ENCODE data around the gene HHATL.

Gene HHATL

DNA sequence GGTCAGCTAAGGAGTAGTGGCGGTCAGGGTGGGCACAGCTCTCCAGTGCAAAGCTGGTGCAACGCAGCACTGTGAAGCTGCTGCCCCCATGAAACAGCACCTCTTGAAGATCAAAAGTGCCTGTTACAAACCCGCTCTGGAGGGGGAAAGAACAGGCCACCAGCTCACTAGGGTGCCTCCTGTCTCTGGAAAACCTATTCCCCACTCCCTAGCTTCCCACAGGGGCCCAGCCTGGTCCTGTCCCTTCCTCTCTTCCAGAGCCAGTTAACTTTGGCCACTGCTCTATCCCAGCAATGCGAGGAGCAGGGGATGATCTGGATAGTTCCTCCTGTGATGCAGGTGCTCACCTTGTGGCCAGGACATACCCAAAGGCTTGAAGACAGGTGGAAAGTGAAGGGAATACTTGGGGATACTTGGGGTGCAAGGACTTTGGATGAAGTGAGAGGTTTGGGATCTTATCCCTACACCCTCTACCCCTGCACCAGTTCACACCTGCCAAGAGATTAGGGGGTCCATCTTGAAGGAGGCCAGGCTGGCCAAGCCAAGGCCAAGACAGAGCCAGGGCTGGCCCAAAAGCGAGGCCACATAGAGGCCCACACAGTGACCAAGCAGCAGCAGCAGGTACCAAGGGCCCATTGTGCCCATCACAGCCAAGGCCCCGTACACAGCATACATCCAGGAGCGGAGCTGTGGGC lies 4.2 kb downstream of the HHATL start:
- DNase-seq (ENCODE audit: low read depth), result no peak

DNA sequence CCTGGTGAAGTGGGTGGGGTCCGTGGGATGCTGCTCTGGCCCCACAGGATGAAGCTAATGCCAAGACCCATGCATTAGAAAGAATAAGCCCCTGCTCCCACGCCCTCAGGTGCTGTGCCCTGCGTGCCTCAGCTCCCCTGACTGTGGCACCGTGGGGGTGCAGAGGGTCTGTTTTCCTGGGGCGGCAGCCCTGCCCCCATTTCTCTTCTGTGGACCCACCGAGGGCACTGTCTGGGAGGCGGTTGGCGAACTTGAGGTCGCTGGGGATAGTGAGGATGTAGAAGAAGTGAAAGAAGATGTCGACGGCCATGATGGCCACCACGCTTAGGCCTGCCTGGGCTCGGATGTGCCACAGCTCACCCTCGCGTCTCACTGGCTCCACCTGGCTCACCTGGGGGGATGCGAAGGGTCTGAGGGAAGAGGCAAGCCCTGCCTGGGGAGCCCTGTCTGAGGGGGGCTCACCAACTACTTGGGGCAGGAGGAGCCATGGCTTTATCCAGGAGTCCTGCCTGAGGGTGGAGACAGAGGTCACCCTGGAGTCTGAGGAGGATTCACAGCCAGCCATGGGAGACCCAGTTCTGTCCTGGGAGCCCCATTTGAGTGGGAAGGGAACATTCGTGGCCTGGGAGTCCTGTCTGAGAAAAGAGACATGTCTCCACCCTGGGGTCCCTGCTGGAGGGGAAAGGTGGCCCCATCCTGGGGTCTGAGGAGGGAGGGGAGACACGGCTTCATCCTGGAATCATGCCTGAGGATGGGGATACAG lies 5.1 kb downstream of the HHATL start:
- DNase-seq (ENCODE audit: low read depth), result no peak

GRCh38 chr3:42696356-42697288 lies 6.0 kb downstream of the HHATL start:
- DNase-seq (ENCODE audit: low read depth), result no peak

GRCh38 chr3:42694366-42694765 lies 8.2 kb downstream of the HHATL start:
- DNase-seq (ENCODE audit: low read depth), result no peak

- no peak for DNase-seq (ENCODE audit: low read depth)
These were observed 9.1 kb downstream of the HHATL start for GRCh38 chr3:42693530-42693930.

DNA sequence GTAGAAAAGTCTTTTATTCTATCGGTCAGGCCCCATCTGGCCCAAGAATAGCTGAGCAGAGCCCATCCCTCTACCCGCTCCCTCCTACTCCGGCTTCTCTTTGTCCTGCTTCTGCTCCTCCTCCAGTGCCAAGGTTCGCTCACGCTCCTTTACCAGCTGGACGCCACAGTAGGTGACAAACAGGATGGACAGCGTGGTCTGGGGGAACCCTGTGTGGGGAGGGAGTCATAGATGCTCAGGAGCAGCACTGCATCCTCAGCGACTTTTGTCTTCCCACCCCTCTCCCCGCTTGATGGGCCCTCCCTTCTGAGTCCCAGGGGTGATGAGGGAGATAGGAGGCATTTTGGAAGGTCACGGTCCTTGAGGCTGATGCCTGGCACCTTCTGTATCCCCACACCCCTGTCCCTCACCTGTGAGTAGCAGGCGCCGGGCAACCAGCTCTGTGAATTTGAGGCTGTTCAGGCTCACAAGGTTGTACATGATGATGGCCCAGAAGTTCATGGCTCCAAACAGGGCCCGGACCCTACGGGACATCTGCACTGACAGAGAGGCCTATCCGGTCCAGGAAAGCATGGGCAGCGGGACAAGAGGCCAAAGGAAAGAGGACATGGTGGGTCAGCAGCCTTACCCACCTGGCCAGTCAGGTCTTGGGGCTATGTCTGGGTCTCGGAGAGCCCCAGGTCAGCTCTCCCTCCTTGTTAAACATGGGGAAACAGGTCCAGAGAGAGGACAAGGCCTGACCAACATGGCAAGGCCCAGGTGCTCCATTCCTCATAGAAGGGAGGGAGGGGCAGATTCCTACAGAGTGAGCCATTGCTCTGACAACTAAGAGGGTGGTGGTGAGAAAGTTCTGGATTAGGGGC lies 9.7 kb downstream of the HHATL start:
- DNase-seq (ENCODE audit: low read depth), result no peak

DNA sequence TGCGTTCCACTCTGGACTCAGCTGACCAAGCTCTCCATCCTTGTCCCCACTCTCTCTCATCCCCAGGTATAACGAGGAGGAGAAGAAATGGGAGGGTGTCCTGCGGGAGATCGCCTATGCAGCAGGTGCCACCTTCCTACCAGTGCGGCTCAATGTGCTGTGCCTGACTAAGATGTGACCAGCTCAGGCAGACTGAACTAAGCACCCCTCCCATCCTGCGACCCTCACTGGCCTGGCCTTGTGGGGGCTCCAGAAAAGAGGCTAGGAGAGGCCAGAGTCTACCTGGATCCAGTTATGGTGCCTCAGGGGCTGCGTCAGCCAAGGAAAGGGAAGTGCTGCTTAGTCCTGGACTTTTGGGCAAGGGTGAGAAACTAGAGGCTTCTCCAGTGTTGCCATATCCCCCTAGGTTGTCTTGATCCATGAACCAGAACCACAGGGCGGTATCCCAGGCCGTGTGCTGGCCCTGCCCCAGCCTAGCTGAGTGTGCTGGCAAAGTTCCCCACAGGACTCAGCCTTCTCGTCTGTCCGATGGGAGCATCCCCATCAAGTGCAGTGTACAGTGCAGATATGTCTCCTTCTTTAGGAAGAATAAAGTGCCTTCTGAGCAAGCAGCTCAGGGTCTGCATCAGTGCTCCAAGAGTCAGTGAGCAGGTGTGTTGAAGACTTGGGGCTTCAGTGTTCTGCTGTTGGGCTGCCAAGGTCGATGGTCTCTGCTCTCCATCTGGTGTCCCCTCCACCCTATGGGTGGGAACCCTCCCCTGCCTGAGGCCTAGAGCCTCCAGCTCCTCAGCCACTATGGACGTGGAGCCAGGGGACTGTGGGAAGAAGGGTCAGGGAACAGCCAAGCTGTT lies 10.6 kb downstream of the HHATL start:
- DNase-seq (ENCODE audit: low read depth), result no peak

GRCh38 chr3:42690766-42691680 lies 11.6 kb downstream of the HHATL start:
- no peak for DNase-seq (ENCODE audit: low read depth)

DNA sequence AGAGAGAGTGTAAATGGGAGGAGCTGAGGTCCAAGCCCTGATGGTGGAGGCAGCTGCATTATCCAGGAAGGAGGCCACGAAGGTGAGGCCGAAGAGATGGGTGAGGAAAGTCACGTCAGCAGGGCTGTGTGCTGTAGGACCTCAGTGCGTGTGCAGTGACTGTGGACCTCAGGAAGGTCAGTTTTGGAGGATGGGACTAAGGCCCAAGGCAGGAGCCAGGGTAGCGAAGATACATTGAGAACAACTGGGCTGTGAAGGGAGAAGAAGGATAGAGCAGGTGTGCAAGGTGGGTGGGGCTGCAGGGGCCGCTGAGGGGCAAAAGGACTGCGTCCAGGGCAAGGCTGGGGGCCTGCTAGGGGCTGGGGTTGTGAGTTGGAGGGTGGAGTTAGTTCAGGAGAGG lies 12.4 kb downstream of the HHATL start:
- DNase-seq (ENCODE audit: low read depth), result no peak

GRCh38 chr3:42689421-42690014 lies 13.1 kb downstream of the HHATL start:
- DNase-seq (ENCODE audit: low read depth), result no peak

- no peak for DNase-seq (ENCODE audit: low read depth)
These were observed 13.8 kb downstream of the HHATL start for GRCh38 chr3:42688487-42689420.

DNA sequence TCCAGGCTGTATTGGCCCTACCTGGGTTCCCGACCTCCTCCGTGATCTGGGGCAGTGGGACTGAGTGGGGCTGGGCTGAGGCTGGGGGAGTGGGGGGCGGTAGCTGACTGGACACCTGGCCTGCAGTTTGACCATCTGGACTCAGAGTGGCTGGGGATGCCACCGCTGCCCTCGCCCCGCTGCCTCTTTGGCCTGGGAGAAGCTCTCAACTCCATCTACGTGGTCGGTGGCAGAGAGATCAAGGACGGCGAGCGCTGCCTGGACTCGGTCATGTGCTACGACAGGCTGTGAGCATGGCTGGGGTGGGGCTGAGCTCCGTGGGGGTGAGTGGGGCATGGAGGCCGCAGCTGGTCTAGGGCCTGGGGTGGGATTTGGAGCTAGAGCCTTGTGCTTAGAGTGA lies 14.6 kb downstream of the HHATL start:
- no peak for DNase-seq (ENCODE audit: low read depth)

GRCh38 chr3:42686832-42687650 lies 15.6 kb downstream of the HHATL start:
- DNase-seq (ENCODE audit: low read depth), result no peak

DNA sequence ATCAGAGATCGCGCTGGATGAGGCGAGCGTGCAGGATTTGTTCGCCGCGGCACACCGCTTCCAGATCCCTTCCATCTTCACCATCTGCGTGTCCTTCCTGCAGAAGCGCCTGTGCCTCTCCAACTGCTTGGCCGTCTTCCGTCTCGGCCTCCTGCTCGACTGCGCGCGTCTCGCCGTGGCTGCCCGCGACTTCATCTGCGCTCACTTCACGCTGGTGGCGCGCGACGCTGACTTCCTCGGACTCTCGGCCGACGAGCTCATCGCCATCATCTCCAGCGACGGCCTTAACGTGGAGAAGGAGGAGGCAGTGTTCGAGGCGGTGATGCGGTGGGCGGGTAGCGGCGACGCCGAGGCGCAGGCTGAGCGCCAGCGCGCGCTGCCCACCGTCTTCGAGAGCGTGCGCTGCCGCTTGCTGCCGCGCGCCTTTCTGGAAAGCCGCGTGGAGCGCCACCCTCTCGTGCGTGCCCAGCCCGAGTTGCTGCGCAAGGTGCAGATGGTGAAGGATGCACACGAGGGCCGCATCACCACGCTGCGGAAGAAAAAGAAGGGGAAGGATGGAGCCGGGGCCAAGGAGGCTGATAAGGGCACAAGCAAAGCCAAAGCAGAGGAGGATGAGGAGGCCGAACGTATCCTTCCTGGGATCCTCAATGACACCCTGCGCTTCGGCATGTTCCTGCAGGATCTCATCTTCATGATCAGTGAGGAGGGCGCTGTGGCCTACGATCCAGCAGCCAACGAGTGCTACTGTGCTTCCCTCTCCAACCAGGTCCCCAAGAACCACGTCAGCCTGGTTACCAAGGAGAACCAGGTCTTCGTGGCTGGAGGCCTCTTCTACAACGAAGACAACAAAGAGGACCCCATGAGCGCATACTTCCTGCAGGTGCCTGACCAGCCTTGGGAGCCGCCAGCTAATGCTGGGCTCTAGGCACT lies 16.4 kb downstream of the HHATL start:
- DNase-seq (ENCODE audit: low read depth), result no peak

GRCh38 chr3:42685363-42685881 lies 17.2 kb downstream of the HHATL start, which contains the start of gene KLHL40:
KLHL40 (plus strand) TSS chr3:42685537; CDS start chr3:42685619, 82 bp downstream.
- no peak for DNase-seq (ENCODE audit: low read depth)

All from fibroblast of gingiva (primary cell).